Ishikawa (cell line): ENCODE results near the gene VWA8.

Experiments used
- CEBPB ChIP-seq: IDR thresholded peaks from 2 replicates; pipeline ENCODE4 v1.6.1; 2012
- CREB1 ChIP-seq: IDR thresholded peaks from 2 replicates; pipeline ENCODE4 v1.6.1; 2012; ENCODE audit warnings: low read depth
- EGR1 ChIP-seq: IDR thresholded peaks from 2 replicates; pipeline ENCODE4 v1.6.1; 2012
- EP300 ChIP-seq: IDR thresholded peaks from 2 replicates; pipeline ENCODE4 v1.6.1; 2012; ENCODE audit warnings: borderline replicate concordance
- FOXM1 ChIP-seq: IDR thresholded peaks from 2 replicates; pipeline ENCODE4 v1.6.1; 2012; ENCODE audit warnings: low read depth, borderline replicate concordance
- MAX ChIP-seq: IDR thresholded peaks from 2 replicates; pipeline ENCODE4 v1.6.1; 2012
- NFIC ChIP-seq: IDR thresholded peaks from 2 replicates; pipeline ENCODE4 v1.6.1; 2012
- RAD21 ChIP-seq: IDR thresholded peaks from 2 replicates; pipeline ENCODE4 v1.6.1; 2012; ENCODE audit warnings: low read depth
- TAF1 ChIP-seq: IDR thresholded peaks from 2 replicates; pipeline ENCODE4 v1.6.1; 2012; ENCODE audit warnings: low read depth, mild to moderate bottlenecking
- TCF12 ChIP-seq: IDR thresholded peaks from 2 replicates; pipeline ENCODE4 v1.6.1; 2012; ENCODE audit warnings: low read depth
- TEAD4 ChIP-seq: IDR thresholded peaks from 2 replicates; pipeline ENCODE4 v1.6.1; 2012
- YY1 ChIP-seq: IDR thresholded peaks from 2 replicates; pipeline ENCODE4 v1.6.1; 2012; ENCODE audit warnings: low read depth
- ZBTB7A ChIP-seq: IDR thresholded peaks from 2 replicates; pipeline ENCODE4 v1.6.1; 2012; ENCODE audit warnings: low read depth
- TF ChIP-seq, protein P1 (sequence below): IDR thresholded peaks from 2 replicates; pipeline ENCODE4 v1.6.1; 2012; ENCODE audit warnings: low read depth, mild to moderate bottlenecking
- TF ChIP-seq, protein P2 (sequence below): IDR thresholded peaks from 2 replicates; pipeline ENCODE4 v1.6.1; 2012

The VWA8 gene

DNA sequence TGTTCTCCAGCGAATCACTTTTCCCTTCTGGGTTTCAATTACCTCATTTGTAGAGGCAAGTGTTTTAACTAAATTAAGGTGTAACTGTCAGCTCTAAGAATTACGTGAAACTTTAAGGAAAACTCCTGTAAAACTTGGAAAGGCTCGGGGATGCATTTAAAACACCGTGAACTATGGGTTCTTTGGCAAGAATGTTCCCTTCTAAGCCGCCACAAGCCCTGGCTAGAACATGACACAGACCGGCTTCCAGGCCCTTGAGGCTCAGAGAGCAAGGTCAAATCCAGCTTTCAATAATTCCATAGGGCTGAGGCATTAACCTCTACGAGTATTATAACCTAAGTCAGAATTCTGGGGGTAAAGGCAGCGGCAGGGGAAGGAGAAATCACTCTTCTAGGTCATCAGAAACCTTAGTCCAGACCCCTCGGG is 685 bp downstream of the VWA8 start:
- TF ChIP-seq YY1: no peak
- TF ChIP-seq, protein P1, sequence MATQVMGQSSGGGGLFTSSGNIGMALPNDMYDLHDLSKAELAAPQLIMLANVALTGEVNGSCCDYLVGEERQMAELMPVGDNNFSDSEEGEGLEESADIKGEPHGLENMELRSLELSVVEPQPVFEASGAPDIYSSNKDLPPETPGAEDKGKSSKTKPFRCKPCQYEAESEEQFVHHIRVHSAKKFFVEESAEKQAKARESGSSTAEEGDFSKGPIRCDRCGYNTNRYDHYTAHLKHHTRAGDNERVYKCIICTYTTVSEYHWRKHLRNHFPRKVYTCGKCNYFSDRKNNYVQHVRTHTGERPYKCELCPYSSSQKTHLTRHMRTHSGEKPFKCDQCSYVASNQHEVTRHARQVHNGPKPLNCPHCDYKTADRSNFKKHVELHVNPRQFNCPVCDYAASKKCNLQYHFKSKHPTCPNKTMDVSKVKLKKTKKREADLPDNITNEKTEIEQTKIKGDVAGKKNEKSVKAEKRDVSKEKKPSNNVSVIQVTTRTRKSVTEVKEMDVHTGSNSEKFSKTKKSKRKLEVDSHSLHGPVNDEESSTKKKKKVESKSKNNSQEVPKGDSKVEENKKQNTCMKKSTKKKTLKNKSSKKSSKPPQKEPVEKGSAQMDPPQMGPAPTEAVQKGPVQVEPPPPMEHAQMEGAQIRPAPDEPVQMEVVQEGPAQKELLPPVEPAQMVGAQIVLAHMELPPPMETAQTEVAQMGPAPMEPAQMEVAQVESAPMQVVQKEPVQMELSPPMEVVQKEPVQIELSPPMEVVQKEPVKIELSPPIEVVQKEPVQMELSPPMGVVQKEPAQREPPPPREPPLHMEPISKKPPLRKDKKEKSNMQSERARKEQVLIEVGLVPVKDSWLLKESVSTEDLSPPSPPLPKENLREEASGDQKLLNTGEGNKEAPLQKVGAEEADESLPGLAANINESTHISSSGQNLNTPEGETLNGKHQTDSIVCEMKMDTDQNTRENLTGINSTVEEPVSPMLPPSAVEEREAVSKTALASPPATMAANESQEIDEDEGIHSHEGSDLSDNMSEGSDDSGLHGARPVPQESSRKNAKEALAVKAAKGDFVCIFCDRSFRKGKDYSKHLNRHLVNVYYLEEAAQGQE: no peak
- no peak for TF ChIP-seq TEAD4
- no peak for TF ChIP-seq TAF1
- no peak for TF ChIP-seq EGR1
- no peak for TF ChIP-seq CEBPB
- TF ChIP-seq TCF12: no peak
- TF ChIP-seq ZBTB7A: no peak
- TF ChIP-seq EP300: no peak
- TF ChIP-seq RAD21: no peak
- no peak for TF ChIP-seq FOXM1
- TF ChIP-seq MAX: no peak
- TF ChIP-seq CREB1: no peak

- no peak for TF ChIP-seq CREB1
These were observed 4.6 kb downstream of the VWA8 start for GRCh38 chr13:41956272-41956671.

DNA sequence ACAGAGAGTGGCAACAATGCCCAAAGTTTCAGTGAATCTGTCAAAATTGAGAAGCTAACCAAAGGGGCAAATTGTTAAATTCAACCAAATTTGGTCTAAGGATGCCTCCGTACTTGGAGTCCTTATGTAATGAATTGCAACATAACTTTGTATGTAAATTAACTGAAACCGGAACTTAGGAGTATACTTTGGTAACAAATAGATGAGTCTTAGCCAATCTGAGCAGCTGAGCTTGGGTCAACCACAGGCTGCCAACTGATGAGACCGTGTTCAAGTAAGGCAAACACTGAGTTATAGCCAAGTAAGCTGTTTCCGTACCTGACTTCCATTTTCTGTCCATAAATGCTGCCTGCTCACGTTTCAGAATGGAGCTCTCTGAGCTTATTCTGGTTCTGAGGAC is 5.3 kb downstream of the VWA8 start:
- TF ChIP-seq RAD21 (no peak), YY1 (no peak), CEBPB (no peak)
- TF ChIP-seq, protein P1: no peak

GRCh38 chr13:41954226-41954625 is 6.7 kb downstream of the VWA8 start:
- TF ChIP-seq EP300: no peak
- TF ChIP-seq YY1: no peak
- no peak for TF ChIP-seq EGR1

- TF ChIP-seq FOXM1 (no peak), MAX (no peak), RAD21 (no peak), ZBTB7A (no peak), EGR1 (no peak), TAF1 (no peak), NFIC (no peak), YY1 (no peak)
- TF ChIP-seq, protein P2, sequence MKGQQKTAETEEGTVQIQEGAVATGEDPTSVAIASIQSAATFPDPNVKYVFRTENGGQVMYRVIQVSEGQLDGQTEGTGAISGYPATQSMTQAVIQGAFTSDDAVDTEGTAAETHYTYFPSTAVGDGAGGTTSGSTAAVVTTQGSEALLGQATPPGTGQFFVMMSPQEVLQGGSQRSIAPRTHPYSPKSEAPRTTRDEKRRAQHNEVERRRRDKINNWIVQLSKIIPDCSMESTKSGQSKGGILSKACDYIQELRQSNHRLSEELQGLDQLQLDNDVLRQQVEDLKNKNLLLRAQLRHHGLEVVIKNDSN: no peak
- TF ChIP-seq, protein P1: no peak
These were observed 8.2 kb downstream of the VWA8 start for GRCh38 chr13:41952749-41953148.

DNA sequence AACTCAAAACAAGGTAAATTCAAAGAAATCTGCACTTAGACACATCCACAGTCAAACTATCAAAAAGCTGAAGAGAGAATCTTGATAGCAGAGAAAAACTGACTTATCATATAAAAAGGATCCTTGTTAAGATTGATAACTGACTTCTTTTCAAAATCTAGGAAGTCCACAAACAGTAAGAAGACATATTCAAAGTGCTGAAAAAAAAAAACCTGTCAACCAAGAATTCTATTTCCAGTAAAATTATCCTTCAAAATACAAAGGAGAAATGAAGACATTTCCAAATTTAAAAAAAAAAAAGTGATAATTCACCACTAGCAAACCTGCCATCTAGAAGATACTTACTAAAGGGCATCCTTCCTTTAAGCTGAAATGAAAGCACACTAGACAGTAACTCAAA is 15.0 kb downstream of the VWA8 start:
- TF ChIP-seq FOXM1 (no peak), YY1 (no peak), CREB1 (no peak), ZBTB7A (no peak), EGR1 (no peak), TAF1 (no peak), TCF12 (no peak), TEAD4 (no peak)
- TF ChIP-seq, protein P2: no peak
- TF ChIP-seq, protein P1: no peak
